ENCODE measurements around the gene SPINDOC. TPM values are rescaled to one million over a fixed set of nuclear protein-coding genes. Genes with fewer than 3 reads are reported as not detected.

The SPINDOC gene
- total RNA-seq, 1 experiment from 2014 or later, result 121 TPM

DNA sequence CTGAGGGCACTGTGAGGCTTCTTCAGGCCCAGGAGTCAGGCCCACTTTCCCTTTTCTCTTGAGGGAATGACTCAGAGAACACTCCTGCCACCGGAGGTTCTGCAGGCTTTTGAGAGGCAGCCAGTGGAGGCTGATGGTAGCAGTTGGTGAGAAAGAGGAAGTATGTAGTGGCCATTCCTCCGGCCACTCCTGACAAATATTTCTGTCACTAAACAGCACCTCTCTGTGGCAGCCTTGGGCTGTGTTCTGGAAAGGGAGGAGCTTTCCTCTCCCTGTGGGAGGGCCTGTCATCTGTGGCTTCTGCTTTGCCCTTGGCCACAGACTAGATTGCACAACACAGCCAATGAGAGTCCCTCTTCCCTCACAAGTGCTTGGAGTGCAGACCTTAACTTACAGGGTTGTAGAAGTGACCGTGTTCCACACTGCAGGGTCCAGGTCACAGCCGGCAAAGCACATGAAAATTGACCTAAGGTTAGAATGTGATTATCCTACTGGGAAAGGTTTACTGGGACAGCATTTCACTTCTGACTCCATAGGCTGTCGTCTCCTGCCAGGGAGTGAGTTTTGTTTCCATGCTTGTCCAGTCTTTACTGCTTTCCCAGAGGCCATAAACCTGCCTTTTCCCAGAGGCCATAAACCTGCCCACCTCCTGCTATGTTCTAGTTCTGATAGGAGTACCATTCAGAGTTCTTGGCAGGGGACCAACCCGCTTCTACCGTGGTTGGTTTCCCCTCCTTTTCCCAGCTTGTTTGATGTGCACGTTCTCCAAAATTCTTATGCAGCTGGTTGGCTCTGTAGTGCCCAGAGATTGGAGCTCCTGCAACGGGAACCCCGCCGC is 58.9 kb downstream of the SPINDOC start:
- TF ChIP-seq, protein P1, sequence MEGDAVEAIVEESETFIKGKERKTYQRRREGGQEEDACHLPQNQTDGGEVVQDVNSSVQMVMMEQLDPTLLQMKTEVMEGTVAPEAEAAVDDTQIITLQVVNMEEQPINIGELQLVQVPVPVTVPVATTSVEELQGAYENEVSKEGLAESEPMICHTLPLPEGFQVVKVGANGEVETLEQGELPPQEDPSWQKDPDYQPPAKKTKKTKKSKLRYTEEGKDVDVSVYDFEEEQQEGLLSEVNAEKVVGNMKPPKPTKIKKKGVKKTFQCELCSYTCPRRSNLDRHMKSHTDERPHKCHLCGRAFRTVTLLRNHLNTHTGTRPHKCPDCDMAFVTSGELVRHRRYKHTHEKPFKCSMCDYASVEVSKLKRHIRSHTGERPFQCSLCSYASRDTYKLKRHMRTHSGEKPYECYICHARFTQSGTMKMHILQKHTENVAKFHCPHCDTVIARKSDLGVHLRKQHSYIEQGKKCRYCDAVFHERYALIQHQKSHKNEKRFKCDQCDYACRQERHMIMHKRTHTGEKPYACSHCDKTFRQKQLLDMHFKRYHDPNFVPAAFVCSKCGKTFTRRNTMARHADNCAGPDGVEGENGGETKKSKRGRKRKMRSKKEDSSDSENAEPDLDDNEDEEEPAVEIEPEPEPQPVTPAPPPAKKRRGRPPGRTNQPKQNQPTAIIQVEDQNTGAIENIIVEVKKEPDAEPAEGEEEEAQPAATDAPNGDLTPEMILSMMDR (conservative IDR thresholded peaks at IDR 0.05), result peak; percentile 42; the same call in 2 of the 3 replicates
- Histone ChIP-seq H3K9me3 (ENCODE audit: control insufficient read depth, low read depth, low read length) (no peaks in the 10 kb centered on the region), H3K4ac (ENCODE audit: low read depth, low read length) (no peak overlapping the region), H2BK5ac (ENCODE audit: insufficient read length, low read length) (no peak overlapping the region), H2BK15ac (ENCODE audit: low read depth, low read length) (no peak overlapping the region), H3K27ac (ENCODE audit: insufficient read length, low read depth, low read length) (no peak overlapping the region), H2BK120ac (ENCODE audit: low read depth, low read length, poor library complexity, severe bottlenecking) (no peak overlapping the region), H3K56ac (ENCODE audit: insufficient read length, low read depth, low read length) (no peak overlapping the region), H2AK5ac (ENCODE audit: insufficient read length, low read length) (no peak overlapping the region), H4K8ac (replicated peaks; ENCODE audit: insufficient read length, low read depth, low read length) (no peak overlapping the region), H4K20me1 (ENCODE audit: control insufficient read depth, insufficient read depth, insufficient read length) (no peaks in the 10 kb centered on the region), H3K79me1 (ENCODE audit: insufficient read depth, low read depth, low read length, poor library complexity, severe bottlenecking) (peaks cover 13% of the 10 kb centered on the region), H2BK12ac (ENCODE audit: insufficient read length, low read depth, low read length) (no peak overlapping the region), H4K91ac (ENCODE audit: insufficient read length, low read depth, low read length) (no peak overlapping the region), H3K18ac (ENCODE audit: insufficient read length, low read depth, low read length) (no peak overlapping the region), H2BK20ac (ENCODE audit: low read depth, low read length, poor library complexity, severe bottlenecking) (no peak overlapping the region), H2AFZ (ENCODE audit: low read length) (no peak overlapping the region), H3K9ac (ENCODE audit: extremely low read depth, insufficient read length, low read length) (no peak overlapping the region), H3K4me2 (ENCODE audit: insufficient read depth, insufficient read length, low read length) (no peak overlapping the region), H4K5ac (ENCODE audit: insufficient read length, low read depth, low read length) (no peak overlapping the region), H3T11ph (ENCODE audit: low read length) (no peak overlapping the region), H3K79me2 (ENCODE audit: insufficient read depth, low read length) (peaks cover 23% of the 10 kb centered on the region; the same call in 1 of the 2 replicates), H3K23me2 (ENCODE audit: insufficient read length, low read depth, low read length, poor library complexity, severe bottlenecking) (no peaks in the 10 kb centered on the region), H3K23ac (ENCODE audit: insufficient read length, low read depth, low read length) (no peak overlapping the region), H3K4me1 (ENCODE audit: insufficient read depth, low read length) (peaks cover 12% of the 10 kb centered on the region; the same call in 1 of the 2 replicates), H3K14ac (ENCODE audit: insufficient read depth, low read length) (no peak overlapping the region), H3K27me3 (ENCODE audit: insufficient read depth, low read length) (no peaks in the 10 kb centered on the region)
- no CpG with 5 or more reads among the region's 11 CpGs for WGBS (ENCODE audit: extremely low coverage, insufficient read length, low lambda C conversion rate)
- Mint-ChIP-seq H3K4me1 (peaks cover 47 to 52% of the 10 kb centered on the region in 2 experiments), H3K27ac (peak overlapping the region; percentile 68 to 92 (median 89); a peak in 6 of 7 replicates), H3K36me3 (ENCODE audit: insufficient read depth in 1 of 3, low read depth in 3 of 3) (peaks cover 0 to 4% (median 3%) of the 10 kb centered on the region in 3 experiments; a peak in 4 of 7 replicates), H3K27me3 (ENCODE audit: low read depth) (no peaks in the 10 kb centered on the region), H3K4me3 (no peak overlapping the region), H3K9me3 (no peaks in the 10 kb centered on the region)
- DNase-seq, result peak; percentile 69

All from H9 (cell line).